Effector CD8-positive, alpha-beta T cell (primary cell): Measurements from ENCODE around the gene ZMYND19.
"Not testable (repeated sequence)": the region's sequence is repeated elsewhere in the genome, so short reads cannot be mapped to it uniquely, and the experiment has no call there.

Source experiments
- DNase-seq: peaks from one replicate; lab custom pipeline; 2025; lab: John Stamatoyannopoulos, UW

Gene ZMYND19

GRCh38 chr9:137558127-137558526, 32.2 kb downstream of the ZMYND19 start:
- DNase-seq: no peak

- DNase-seq: no peak
Observed at GRCh38 chr9:137556069-137556838, 34.1 kb downstream of the ZMYND19 start.

GRCh38 chr9:137555179-137555578, 35.1 kb downstream of the ZMYND19 start:
- DNase-seq: no peak

GRCh38 chr9:137554349-137554748, 36.0 kb downstream of the ZMYND19 start:
- DNase-seq: no peak

- not testable (repeated sequence) for DNase-seq
Observed at GRCh38 chr9:137553654-137554053, 36.7 kb downstream of the ZMYND19 start.

DNA sequence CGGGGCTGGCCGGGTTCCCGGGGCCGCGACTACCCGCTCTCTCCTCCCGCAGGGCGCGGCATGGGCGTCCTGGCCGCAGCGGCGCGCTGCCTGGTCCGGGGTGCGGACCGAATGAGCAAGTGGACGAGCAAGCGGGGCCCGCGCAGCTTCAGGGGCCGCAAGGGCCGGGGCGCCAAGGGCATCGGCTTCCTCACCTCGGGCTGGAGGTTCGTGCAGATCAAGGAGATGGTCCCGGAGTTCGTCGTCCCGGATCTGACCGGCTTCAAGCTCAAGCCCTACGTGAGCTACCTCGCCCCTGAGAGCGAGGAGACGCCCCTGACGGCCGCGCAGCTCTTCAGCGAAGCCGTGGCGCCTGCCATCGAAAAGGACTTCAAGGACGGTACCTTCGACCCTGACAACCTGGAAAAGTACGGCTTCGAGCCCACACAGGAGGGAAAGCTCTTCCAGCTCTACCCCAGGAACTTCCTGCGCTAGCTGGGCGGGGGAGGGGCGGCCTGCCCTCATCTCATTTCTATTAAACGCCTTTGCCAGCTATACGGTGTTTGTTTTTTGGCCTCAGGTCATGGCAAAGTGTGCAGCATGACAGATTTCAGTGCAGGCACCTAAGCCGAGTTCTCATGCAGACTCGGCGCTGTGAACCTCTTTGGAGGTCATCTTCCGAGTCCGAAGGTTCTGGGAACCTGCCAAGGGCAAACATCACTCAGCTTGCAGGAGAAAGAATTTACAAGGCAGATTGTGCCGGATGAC, 38.1 kb downstream of the ZMYND19 start:
- peak; percentile 36 for DNase-seq

DNA sequence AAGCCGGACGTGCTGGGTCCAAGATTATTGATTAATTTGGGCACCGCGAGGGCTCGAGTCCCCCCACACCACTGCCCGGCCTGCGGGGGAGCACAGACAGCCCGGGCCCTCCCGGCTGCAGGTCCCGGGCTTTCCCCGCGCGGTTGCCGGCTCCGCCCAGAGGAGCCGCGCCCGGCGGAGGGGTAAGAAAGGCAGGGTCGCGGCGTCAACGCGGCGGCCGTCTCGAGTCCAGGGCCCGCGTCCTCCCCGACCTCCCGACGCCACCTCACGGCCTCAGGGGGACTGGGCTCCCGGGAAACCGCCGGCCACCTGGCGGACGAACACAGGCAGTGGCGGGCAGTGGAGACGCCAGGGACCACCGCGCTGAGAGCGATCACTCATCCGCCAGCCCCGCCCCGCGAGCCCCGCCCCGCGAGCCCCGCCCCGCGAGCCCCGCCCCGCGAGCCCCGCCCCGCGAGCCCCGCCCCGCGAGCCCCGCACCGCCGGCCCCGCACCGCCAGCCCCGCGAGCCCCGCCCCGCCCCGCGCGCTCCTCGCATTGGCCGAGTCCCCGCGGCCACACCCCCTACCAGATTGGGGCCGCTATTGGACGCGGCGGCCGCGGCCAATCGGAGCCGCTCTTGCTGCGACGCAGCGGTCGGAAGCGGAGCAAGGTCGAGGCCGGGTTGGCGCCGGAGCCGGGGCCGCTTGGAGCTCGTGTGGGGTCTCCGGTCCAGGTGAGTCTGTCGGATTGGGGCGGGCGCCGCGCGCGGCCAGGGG, 38.9 kb downstream of the ZMYND19 start, which contains the start of gene MRPL41:
Gene MRPL41, plus strand, starts transcription at position 616 of the 758 bp plus-strand sequence. CDS start 203 bp downstream, outside the sequence.
- peak; percentile 89 for DNase-seq

DNA sequence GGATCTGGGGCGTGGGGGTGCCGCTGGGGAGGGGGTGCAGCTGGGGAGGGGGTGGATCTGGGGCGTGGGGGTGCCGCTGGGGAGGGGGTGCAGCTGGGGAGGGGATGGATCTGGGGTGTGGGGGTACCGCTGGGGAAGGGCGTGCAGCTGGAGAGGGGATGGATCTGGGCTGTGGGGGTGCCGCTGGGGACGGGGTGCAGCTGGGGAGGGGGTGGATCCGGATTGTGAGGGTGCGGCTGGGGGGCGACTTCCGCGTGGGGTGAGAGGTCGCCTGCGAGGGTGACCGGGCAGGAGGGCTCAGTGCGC, 39.4 kb downstream of the ZMYND19 start:
- DNase-seq: not testable (repeated sequence)

GRCh38 chr9:137550231-137550621, 40.1 kb downstream of the ZMYND19 start, which contains the start of gene PNPLA7:
PNPLA7 (minus strand) TSS chr9:137550402; CDS start chr9:137550197, 205 bp downstream.
- peak; percentile 33 for DNase-seq

GRCh38 chr9:137547687-137548543, 42.4 kb downstream of the ZMYND19 start:
- DNase-seq: no peak

GRCh38 chr9:137545123-137545522, 45.2 kb downstream of the ZMYND19 start:
- no peak for DNase-seq

DNA sequence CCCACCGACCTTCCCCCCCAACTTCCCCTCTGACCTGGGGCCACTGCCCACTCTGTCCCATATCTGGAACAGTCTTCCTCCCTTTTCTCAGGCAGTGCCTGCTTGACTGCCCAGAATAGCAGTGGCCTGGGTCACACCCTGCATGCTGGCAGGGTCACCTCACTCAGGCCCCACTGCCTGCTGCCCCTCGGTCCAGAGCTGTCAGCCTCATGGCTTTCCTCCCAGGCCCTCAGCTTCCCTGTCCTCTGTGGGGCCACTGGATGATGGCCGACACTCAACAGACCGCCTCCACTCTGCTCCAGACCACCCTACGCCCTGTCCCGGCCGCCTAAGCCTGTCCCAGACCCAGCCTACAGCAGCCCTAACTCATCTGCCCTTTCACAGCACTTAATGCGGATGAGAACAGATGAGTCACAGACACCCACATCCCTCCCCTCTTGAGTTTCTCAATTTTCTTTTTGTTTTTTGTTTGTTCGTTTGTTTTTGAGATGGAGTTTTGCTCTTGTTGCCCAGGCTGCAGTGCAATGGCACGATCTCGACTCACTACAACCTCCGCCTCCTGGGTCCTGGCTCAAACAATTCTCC, 46.0 kb downstream of the ZMYND19 start:
- DNase-seq: no peak

- DNase-seq: no peak
Observed at GRCh38 chr9:137543237-137543963, 46.9 kb downstream of the ZMYND19 start.

DNA sequence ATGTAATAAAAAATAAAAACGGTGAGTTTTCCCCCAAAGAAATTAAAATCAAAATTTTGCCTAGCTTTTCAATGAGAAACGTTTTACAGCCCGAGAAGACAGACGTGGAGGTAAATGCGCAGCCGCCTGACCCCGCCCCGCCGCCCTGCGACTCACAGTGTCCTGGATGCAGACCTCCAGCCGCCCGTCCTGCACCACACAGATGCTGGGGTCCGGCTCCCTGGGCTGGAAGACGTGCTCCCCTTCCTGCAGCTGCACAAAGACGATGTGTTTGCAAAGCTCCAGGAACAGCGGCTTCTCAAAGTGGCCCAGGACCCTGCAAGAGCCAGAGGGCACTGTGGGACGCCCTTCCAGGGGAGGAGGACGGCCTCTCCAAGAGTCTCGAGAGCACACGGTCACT, 47.8 kb downstream of the ZMYND19 start:
- DNase-seq: no peak

DNA sequence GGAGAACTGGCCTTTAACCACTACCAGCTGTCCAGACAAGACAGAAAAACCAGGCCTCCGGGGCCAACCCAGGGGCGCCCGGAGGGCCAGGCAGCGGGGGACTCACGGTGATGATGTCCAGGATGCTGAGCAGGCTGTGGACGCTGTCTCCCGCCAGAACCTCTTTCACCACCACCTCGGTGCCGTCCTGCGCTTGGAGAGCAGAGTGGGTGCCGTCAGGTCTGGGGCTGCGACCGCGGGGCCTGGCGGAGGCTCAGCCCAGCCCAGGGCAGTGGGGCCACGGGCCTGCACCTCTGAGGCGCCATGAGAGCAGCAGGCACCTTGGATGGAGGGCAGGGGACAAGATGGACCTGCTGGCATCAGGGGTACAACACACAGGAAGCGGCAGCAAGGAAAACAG, 49.8 kb downstream of the ZMYND19 start:
- DNase-seq: no peak

DNA sequence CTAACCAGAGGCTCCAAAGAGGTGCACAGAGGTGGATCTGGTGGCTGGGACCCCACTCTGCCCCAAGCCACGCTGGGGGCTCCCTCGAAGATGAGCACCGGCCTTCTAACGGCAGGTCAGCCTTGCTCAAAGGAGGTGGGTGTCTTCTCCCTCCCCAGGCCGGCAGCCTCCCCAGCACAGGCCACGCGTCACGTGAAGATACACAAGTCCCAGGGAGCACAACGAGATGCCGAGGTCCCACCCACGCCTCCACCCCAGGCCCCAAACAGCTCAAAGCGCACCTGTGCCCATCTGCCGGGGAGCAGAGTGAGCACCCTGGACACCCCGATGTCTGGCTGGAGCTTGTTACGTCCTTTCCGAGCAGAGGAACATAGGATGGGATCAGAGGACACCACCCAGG, 52.3 kb downstream of the ZMYND19 start:
- no peak for DNase-seq

DNA sequence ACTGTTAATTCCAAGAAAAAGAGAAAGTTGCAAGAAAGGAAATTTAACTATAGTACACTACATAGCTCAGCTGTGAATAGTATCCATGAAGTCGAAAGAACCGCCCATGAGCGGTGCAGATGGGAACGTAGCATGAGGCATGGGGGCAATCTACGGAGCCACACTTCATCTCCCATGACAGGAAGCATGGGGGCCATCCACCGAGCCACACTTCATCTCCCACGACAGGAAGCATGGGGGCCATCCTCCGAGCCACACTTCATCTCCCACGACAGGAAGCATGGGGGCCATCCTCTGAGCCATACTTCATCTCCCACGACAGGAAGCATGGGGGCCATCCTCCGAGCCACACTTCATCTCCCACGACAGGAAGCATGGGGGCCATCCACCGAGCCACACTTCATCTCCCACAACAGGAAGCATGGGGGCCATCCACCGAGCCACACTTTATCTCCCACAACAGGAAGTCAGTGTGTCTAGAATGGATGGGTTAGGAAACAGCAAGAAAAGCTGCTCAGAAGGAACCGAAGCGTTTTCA, 53.6 kb downstream of the ZMYND19 start:
- DNase-seq: not testable (repeated sequence)

DNA sequence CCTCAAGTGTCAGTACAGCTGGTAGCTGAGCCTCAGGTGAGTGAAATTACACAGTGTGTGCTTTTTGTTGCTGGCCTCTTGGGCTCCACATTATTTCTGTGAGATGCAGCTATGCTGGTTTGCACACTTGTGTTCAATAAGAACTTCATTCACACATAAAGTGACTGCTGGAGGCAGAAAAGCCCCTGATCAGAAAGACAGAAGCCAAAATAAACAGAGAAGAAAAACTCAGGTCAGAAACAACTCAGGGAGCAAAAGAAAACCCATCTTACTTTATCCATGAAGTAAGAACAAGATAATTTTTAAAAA, 55.2 kb downstream of the ZMYND19 start:
- no peak for DNase-seq

- no peak for DNase-seq
Observed at GRCh38 chr9:137534256-137535119, 55.8 kb downstream of the ZMYND19 start.
